GM18909 (cell line): ENCODE data around the gene MAGEB1.

Experiments used
- ATAC-seq: cut with Tn5 transposase; IDR thresholded peaks from one replicate; pipeline ENCODE4 v1.9.1; 2021; ENCODE audit warnings: mild to moderate bottlenecking; ENCODE audit not compliant: unreplicated experiment, poor library complexity

MAGEB1 gene

GRCh38 chrX:30283456-30284200 lies 36.7 kb downstream of the MAGEB1 start:
- no peak for ATAC-seq

GRCh38 chrX:30296408-30297254 lies 49.7 kb downstream of the MAGEB1 start:
- ATAC-seq = no peak

GRCh38 chrX:30301208-30301607 lies 54.3 kb downstream of the MAGEB1 start:
- ATAC-seq = no peak
